ENCODE data around the gene ELL2. TPM values are rescaled to one million over a fixed set of nuclear protein-coding genes. Genes with fewer than 3 reads are reported as not detected.

The ELL2 gene
- total and polyA plus RNA-seq, 2 of the 13 experiments (the other 11 are each of a cell fraction or from before 2014, with no cell fraction given), result 78.9 to 97.1 TPM

- TF ChIP-seq HMGXB3 (CRISPR knock-in tag; IDR thresholded peaks at IDR 0.05; ENCODE audit: borderline replicate concordance), result peak; percentile 64; the same call in 1 of the 2 replicates
- peak; percentile 43; the same call in 1 of the 2 replicates for TF ChIP-seq ERF (CRISPR knock-in tag; IDR thresholded peaks at IDR 0.05)
- no peak for TF ChIP-seq USF2 (IDR thresholded peaks at IDR 0.05; ENCODE audit: low read depth, low read length)
- 0 out of 2 replicates have a peak, but pooled peaks have one; percentile 14 for TF ChIP-seq USF2 (CRISPR knock-in tag; IDR thresholded peaks at IDR 0.05; ENCODE audit: borderline replicate concordance)
- no peak for TF ChIP-seq ZNF451 (CRISPR knock-in tag; IDR thresholded peaks at IDR 0.05)
- TF ChIP-seq NBN (conservative IDR thresholded peaks at IDR 0.05), result no peak
- 0 out of 2 replicates have a peak, but pooled peaks have one; percentile 4 for TF ChIP-seq DMTF1 (CRISPR knock-in tag; IDR thresholded peaks at IDR 0.05)
- TF ChIP-seq HCFC1 (IDR thresholded peaks at IDR 0.05; ENCODE audit: low read depth, low read length), result no peak
- TF ChIP-seq ZNF101 (CRISPR knock-in tag; IDR thresholded peaks at IDR 0.05; ENCODE audit: borderline replicate concordance, low read depth), result no peak
- peak in 1 of 2 experiments; percentile 47; a peak in 1 of 4 replicates for TF ChIP-seq KLF16 (CRISPR knock-in tag; IDR thresholded peaks at IDR 0.05)
- peak; percentile 44; the same call in 1 of the 2 replicates for TF ChIP-seq ZNF788 (CRISPR knock-in tag; IDR thresholded peaks at IDR 0.05; ENCODE audit: borderline replicate concordance)
- TF ChIP-seq FOXP1 (IDR thresholded peaks at IDR 0.05), result no peak
- no peak for TF ChIP-seq FOXP1 (CRISPR knock-in tag; IDR thresholded peaks at IDR 0.05)
- TF ChIP-seq PATZ1 (CRISPR knock-in tag; IDR thresholded peaks at IDR 0.05), result peak; percentile 57
- TF ChIP-seq TAF1 (CRISPR knock-in tag; IDR thresholded peaks at IDR 0.05), result no peak
- TF ChIP-seq HIC2 (CRISPR knock-in tag; IDR thresholded peaks at IDR 0.05; ENCODE audit: low read depth), result 0 out of 2 replicates have a peak, but pooled peaks have one; percentile 19
- 0 out of 2 replicates have a peak, but pooled peaks have one; percentile 44 for TF ChIP-seq JUN (CRISPR knock-in tag; IDR thresholded peaks at IDR 0.05)
Observed at GRCh38 chr5:95861221-95861863, 100.3 kb downstream of the ELL2 start (continued).

All from HepG2 (cell line).